Brain pericyte (primary cell): Measurements from ENCODE around the gene JOSD2.
"Not testable (repeated sequence)": the region's sequence is repeated elsewhere in the genome, so short reads cannot be mapped to it uniquely, and the experiment has no call there.

Source experiments
- DNase-seq: peaks from one replicate; pipeline ENCODE4 v3.0.0-alpha.2; 2012; ENCODE audit warnings: low read depth, low spot score

The JOSD2 gene

DNA sequence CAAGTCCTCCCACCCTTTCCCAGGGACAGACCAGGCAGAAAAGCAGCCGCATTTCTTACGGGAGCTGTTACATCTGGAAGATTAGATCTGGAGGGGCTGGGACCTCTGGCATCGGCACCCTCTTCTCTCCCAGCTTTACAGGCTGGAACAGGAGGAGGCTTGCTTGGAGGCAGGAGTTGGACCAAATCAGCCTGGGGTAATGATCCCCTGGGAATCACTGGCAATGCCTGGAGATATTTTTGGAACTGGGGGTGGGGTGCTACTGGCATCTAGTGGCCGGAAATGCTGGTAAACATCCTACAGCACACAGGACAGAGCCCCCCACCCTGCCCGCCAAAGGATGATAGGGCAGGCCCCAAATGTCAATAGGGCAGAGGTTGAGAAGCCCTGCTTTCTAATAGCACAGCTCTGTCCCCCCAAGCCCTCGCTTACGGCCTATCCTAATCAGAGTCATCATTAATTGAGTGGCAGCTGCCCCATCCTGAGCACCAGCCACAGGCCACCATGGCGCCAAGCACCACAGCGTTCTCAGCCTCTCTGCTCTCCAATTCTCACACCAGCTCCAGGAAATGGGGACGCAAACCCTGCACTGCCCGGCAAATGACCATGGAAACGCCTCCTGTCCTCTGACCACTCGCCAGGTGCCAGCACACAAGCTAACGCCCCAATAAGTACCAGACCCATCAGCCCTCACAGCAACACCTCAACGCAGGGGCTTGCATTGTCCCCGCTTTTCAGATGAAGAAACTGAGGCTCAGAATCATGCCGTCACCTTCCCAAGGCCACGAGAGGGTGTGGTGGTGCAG lies 36.6 kb upstream of the JOSD2 start:
- no peak for DNase-seq

- no peak for DNase-seq
Measured at GRCh38 chr19:50546527-50547221, 35.7 kb upstream of the JOSD2 start.

- no peak for DNase-seq
Measured at GRCh38 chr19:50542943-50543342, 32.0 kb upstream of the JOSD2 start.

- DNase-seq: no peak
Measured at GRCh38 chr19:50537769-50538230, 26.8 kb upstream of the JOSD2 start.

DNA sequence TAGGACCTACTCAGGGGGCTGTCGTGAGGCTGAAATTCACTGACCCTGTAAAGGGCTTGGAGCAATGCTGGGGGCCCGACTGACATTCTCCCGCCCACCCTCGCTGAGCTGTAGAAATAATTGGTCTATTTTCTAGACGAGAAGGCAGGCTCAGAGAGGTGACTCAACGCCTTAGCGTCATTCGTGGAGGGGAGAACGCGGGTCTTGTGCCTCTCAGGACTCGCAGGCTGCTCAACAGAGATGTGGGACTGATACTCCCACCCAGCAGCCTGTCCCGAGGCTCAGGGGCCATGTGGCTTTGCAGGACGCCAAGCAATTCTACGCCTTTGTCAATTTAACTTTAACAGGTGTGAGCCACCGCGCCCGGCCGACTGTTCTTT lies 26.3 kb upstream of the JOSD2 start:
- DNase-seq: no peak

DNA sequence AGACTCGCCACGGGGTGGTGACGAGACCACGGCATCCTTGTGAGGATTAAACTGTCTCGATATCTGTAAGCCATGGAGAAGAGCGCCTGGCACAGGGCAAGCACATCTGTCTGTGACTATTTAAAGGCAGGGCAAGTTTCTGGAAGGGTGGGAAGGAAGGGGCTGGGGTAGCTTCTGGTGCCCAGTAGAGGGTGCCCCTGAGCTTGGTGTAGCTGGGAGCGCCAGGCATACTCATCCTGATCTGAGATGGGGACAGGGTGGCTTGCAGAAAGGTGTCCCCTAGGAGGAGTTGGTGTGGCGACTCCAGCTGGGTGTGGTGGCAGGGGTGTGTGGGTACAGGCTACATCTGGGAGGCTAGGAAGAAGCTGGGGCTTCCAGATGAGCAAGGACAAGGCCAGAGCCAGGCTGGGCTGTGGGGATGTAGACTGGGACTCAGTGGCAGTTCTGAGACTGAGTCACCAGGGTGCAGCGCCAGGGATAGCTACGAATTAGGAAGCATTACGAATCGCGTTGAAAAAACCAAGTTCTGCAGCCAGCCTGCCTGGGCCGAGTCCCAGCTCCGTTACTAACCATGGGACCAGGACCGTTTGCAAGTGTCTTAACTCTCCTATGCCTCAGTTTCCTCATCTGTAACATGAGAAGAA lies 25.8 kb upstream of the JOSD2 start:
- no peak for DNase-seq

- DNase-seq: no peak
Measured at GRCh38 chr19:50535672-50536187, 24.7 kb upstream of the JOSD2 start.

DNA sequence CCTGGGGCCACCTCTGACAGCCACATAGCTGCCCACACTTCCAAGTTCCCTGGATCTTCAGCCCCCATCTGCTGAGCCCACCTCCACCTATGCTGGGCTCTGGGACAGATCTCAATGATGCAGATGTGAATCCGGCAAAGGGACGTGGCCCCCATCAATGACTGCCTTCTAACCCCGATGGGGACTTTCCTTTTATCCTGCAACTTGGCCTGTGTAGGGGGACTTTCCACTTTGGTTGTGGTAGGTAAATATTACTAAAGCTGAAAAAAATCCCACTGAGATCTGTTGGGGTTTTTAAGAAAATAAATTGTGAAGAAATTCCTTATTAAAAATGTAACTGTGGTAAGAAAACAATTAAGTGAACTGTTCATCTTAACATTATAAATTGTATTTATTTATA lies 23.5 kb upstream of the JOSD2 start:
- no peak for DNase-seq

GRCh38 chr19:50532952-50533351 lies 22.0 kb upstream of the JOSD2 start:
- DNase-seq: no peak

DNA sequence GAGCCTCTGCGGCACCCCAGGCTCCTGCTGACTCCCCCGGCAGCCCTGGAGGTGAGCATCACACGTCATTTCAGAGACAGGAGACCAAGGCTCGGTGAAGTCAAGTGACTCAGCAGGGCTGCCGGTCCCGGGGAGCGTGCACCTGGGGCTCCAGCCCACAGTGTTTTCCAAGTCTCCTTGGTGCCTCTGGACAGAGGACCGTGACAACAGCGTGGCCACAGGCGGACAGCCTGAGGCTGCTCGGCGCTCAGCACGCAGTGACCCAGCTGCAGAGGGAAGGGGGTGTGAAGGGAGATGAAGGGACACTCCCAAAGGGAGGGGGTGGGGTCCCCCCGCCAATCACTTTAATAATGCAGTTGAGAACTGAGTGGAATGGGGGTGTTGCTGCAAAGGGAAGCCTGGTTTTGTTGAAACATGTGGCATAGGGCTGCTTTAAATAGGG lies 20.2 kb upstream of the JOSD2 start:
- DNase-seq: no peak

DNA sequence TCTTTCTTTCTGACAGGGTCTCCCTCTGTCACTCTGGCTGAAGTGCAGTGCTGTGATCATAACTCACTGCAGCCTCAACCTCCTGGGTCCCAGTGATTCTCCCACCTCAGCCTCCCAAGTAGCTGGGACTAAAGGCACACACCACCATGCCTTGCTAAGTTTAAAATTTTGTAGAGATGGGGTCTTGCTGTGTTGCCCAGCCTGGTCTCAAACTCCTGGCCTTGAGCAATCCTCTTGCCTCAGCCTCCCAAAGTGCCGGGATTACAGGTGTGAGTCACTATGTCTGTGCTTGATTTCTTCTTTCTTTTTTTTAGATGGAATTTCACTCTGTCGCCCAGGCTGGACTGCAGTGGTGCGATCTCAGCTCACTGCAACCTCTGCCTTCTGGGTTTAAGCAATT lies 17.1 kb upstream of the JOSD2 start:
- not testable (repeated sequence) for DNase-seq

DNA sequence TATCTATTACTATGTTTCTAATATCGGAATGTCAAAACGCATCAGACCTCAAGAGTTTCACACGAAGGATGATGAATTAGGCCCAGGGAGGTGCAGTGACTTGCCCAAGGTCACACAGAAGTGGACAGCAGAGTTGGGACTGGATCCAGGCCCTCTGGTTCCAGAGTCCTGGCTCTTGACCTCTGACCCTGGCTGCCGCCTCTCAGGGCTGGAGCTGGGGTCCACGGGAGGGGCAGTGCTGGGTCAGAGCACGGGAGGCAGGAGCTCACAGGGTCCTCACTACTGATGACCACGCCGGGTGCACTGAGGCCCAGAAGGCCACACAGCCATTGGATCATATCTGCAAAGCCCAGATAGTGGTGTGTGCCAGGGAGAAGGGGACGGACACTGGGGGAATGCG lies 11.9 kb upstream of the JOSD2 start:
- no peak for DNase-seq

- DNase-seq: no peak
Measured at GRCh38 chr19:50520822-50521465, 10.0 kb upstream of the JOSD2 start.

DNA sequence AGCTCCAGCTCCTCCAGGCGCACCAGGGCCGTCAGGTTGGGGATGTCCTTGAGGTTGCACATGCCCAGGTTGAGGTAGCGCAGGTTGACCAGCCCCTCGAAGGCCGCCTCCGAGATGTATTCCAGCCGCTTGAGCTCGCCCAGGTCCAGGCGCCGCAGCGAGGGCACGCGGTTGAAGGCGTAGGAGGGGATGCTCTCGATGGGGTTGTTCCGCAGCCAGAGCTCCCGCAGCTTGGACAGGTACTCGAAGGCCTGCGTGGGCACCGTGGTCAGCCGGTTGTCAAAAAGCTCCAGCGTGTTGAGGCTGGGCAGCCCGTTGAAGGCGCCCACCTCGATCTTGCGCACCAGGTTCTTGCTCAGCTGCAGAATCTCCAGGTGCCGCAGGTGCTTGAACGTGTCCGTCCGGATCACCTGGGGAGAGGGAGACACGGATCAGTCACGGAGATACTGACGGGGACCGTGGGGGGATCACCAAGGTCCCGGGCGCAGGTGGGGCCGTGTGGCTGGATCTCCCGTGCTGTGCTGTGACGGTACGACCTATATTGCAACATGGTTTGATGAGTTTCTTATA lies 8.1 kb upstream of the JOSD2 start:
- no peak for DNase-seq

GRCh38 chr19:50518091-50519005 lies 7.4 kb upstream of the JOSD2 start:
- no peak for DNase-seq

GRCh38 chr19:50517704-50518075 lies 6.7 kb upstream of the JOSD2 start:
- no peak for DNase-seq

DNA sequence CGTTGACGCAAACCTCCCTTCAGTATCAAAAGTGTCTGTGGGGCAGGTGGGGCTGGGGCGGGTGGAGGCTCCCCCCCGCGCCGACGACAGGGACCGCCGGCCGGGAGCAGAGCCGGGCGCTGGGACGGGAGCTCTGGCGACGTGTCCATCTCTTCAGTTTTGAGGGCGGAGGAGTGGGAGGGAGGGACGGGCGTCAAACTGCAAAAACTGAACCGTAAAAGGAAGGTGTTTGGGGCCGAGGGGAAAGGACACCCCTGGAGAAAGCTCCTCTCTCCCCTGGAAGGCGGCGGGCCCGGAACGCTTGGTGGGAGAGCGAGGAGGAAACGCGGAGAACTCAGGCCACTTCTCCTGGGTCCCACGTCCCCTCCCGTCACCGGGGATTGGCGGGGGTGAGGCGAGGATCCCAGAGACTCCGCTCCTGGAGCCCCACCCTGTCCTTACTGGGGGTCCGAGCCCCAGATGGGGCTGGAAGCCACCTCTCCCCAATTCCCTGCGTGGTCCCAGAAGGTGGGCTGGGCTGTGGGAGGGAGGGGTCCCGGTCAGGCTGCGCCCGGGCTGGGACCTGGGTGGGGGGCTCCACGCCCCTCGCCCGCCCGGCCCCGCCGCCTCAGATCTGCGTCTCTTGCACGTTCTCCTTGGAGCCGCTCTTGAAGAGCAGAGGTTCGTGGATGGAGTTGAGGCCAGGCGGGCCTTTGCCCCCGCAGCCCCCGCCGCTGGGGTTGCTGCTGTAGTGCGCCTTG lies 6.1 kb upstream of the JOSD2 start:
- DNase-seq: no peak

GRCh38 chr19:50516456-50516855 lies 5.5 kb upstream of the JOSD2 start:
- no peak for DNase-seq

DNA sequence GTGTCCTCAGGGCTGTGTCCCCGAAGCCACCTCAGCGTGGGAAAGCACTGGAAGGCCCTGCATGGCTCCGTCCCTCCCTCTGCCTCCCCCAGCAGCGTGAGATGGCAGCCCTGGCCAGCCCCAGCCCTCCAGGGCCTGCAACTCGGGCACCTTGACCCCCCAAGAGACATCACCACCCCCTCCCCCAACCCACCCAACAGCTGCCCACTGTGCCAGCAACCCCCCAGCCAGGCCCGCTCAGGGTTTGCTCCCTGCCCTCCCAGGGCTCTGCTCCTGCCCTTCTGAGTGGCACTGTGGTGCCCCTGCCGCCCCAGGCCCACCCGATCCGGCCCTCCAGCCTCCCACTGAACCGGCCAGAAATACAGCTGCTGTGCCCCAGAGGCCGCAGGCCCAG lies 4.2 kb upstream of the JOSD2 start:
- DNase-seq: no peak
